Nephron (organoid): ENCODE measurements around the gene LAMA3.

ENCODE experiments used
- H3K27ac Mint-ChIP-seq, 3 experiments: 2 replicates each; pipeline ENCODE4 v1.8.0; 2020; ENCODE audit warnings: mixed read lengths in 3 of 3, mild to moderate bottlenecking in 2 of 3, moderate library complexity in 1 of 3
- H3K27me3 Mint-ChIP-seq: 2 replicates; pipeline ENCODE4 v1.8.0; 2021; ENCODE audit warnings: low read depth, mild to moderate bottlenecking, moderate library complexity, mixed read lengths
- H3K36me3 Mint-ChIP-seq: 2 replicates; pipeline ENCODE4 v1.8.0; 2020; ENCODE audit warnings: low read depth, mixed read lengths
- H3K4me1 Mint-ChIP-seq: 2 replicates; pipeline ENCODE4 v1.8.0; 2020; ENCODE audit warnings: mixed read lengths
- H3K4me3 Mint-ChIP-seq, 3 experiments: 2 replicates each; pipeline ENCODE4 v1.8.0; 2020; ENCODE audit warnings: mild to moderate bottlenecking in 3 of 3, mixed read lengths in 3 of 3, moderate library complexity in 2 of 3
- H3K9me3 Mint-ChIP-seq: 2 replicates; pipeline ENCODE4 v1.8.0; 2020; ENCODE audit warnings: mixed read lengths
- TF ChIP-seq, protein P1 (sequence below), 3 experiments: fragments of 200-600 bp; sonication (generic); IDR thresholded peaks; one replicate each; pipeline ENCODE4 v1.5.0; 2021; ENCODE audit warnings: antibody characterized with exemption in 3 of 3; ENCODE audit not compliant: unreplicated experiment in 3 of 3

Gene LAMA3

DNA sequence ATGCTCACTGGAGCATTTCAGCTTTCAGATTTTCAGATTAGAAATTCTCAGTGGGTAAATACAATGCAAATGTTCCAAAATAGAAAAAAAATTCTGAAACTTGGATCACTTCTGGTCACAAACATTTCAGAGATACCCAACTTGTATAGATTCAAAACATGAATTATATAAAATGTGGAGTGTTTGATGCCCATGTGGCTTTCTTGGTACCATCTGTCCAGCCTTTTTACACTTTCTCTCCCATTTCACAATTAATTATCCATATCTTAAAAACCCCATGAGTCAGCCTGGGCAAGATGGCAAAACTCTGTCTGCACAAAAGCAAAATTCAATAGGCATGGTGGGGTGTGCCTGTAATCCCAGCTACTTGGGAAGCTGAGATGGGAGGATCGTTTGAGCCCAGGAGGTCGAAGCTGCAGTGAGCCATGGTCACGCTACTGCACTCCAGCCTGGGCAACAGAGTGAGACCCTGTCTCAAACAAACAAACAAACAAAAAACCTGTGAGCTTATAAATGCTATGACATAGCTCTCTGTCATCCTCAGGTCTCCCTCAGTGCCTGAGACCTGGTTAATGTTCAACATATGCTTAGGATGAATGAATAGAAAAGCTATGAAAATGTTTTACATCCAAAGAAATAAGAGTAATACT is 179.0 kb downstream of the LAMA3 start:
- Mint-ChIP-seq H3K4me3 (no peak overlapping the region), H3K36me3 (no peaks in the 10 kb centered on the region), H3K9me3 (no peaks in the 10 kb centered on the region), H3K27me3 (peaks cover 20% of the 10 kb centered on the region), H3K27ac (no peak overlapping the region), H3K4me1 (peaks cover 12% of the 10 kb centered on the region)
- TF ChIP-seq, protein P1, sequence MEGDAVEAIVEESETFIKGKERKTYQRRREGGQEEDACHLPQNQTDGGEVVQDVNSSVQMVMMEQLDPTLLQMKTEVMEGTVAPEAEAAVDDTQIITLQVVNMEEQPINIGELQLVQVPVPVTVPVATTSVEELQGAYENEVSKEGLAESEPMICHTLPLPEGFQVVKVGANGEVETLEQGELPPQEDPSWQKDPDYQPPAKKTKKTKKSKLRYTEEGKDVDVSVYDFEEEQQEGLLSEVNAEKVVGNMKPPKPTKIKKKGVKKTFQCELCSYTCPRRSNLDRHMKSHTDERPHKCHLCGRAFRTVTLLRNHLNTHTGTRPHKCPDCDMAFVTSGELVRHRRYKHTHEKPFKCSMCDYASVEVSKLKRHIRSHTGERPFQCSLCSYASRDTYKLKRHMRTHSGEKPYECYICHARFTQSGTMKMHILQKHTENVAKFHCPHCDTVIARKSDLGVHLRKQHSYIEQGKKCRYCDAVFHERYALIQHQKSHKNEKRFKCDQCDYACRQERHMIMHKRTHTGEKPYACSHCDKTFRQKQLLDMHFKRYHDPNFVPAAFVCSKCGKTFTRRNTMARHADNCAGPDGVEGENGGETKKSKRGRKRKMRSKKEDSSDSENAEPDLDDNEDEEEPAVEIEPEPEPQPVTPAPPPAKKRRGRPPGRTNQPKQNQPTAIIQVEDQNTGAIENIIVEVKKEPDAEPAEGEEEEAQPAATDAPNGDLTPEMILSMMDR (IDR thresholded peaks at IDR 0.05; ENCODE audit: unreplicated experiment in 3 of 3): no peak

DNA sequence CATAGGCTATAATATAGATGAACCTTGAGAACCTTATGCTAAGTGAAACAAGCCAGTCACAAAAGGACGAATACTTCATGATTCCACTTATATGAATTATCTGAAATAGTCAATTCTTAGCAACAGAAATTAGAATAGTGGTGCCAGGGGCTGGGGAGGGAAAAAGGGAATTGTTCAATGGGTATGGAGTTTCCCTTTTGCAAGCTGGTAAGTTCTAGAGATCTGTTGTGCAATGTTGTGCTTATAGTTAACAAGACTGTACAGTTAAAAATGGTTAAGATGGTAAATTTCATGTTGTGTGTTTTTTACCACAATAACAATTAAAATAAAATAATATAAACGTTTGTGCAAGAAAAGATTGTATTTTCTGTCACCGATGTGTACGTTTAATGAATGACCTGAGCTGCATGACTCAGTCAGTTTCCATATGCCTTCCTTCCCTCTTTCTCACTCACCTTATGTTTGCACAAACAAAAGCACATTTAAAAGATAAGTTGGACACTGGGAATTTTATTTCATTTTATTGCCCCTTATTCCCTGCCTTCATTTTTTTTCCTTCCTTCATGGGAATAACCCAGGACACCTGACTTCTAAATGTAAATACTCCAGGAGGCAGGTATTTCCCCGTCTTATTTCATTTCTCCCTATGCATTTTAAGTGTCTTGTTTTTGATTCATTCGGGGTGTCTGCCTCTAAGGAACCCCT is 181.6 kb downstream of the LAMA3 start:
- no peaks in the 10 kb centered on the region for H3K9me3 Mint-ChIP-seq
- H3K27ac Mint-ChIP-seq: no peak overlapping the region

DNA sequence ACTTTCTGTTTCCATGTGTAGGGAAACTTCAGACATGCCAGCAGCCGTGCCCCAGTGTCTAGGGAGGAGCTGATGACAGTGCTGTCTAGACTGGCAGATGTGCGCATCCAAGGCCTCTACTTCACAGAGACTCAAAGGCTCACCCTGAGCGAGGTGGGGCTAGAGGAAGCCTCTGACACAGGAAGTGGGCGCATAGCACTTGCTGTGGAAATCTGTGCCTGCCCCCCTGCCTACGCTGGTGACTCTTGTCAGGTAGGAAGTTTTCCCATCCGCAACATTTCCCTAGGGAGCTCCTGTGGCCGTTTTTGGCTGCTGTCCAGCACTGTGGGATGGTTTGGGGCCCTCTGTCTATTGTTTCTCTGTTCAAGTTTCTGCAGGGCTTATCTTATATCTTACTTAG is 182.2 kb downstream of the LAMA3 start:
- Mint-ChIP-seq H3K27ac (no peak overlapping the region), H3K9me3 (no peaks in the 10 kb centered on the region)

More for the DNA sequence above, 181.6 kb downstream of the LAMA3 start:
- TF ChIP-seq, protein P1 (IDR thresholded peaks at IDR 0.05; ENCODE audit: unreplicated experiment in 3 of 3): no peak
- no peaks in the 10 kb centered on the region for H3K36me3 Mint-ChIP-seq
- no peak overlapping the region for H3K4me3 Mint-ChIP-seq
- H3K4me1 Mint-ChIP-seq: peaks cover 11% of the 10 kb centered on the region
- peaks cover 22% of the 10 kb centered on the region for H3K27me3 Mint-ChIP-seq

DNA sequence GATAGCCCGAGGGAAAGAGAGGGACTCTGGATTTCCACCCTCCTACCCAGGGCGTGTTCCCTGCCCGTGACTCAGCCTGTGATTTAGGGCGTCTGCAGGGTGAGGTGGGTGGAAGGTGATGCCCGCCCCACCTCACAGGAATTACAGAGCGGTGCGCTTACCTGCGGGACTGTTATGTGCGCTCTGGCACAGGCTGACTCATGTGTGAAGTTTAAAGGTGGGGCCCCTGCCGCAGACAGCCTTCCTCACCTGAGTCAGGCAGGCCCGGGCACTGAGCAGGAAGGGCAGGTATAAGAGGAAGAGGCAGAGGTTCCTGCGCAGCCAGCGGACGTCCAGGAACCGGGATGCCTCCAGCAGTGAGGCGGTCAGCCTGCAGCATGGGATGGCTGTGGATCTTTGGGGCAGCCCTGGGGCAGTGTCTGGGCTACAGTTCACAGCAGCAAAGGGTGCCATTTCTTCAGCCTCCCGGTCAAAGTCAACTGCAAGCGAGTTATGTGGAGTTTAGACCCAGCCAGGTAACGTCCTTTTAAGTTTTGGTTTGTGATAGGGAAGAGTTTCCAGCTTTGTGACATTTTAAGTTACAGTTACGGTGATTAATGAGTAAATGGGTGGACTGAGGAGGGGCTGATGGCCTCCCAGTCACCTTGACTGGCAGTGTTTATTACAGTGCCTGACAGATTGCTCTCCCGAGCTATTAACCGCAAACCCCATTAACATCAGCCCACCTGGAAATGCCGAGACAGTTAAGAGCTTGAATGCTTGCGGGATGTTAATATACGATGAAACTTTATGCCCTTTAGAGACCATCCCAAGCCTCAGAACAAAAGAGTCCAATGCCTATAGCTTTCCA is 183.7 kb downstream of the LAMA3 start:
- no peaks in the 10 kb centered on the region for H3K36me3 Mint-ChIP-seq
- TF ChIP-seq, protein P1 (IDR thresholded peaks at IDR 0.05; ENCODE audit: unreplicated experiment in 3 of 3): no peak
- H3K9me3 Mint-ChIP-seq: no peaks in the 10 kb centered on the region
- no peak overlapping the region for H3K4me3 Mint-ChIP-seq
- H3K27ac Mint-ChIP-seq: no peak overlapping the region
- peaks cover 23% of the 10 kb centered on the region for H3K27me3 Mint-ChIP-seq
- H3K4me1 Mint-ChIP-seq: peaks cover 19% of the 10 kb centered on the region

More for the DNA sequence above, 182.2 kb downstream of the LAMA3 start:
- H3K36me3 Mint-ChIP-seq: no peaks in the 10 kb centered on the region
- peaks cover 23% of the 10 kb centered on the region for H3K27me3 Mint-ChIP-seq
- H3K4me3 Mint-ChIP-seq: no peak overlapping the region
- TF ChIP-seq, protein P1 (IDR thresholded peaks at IDR 0.05; ENCODE audit: unreplicated experiment in 3 of 3): no peak
- peaks cover 13% of the 10 kb centered on the region for H3K4me1 Mint-ChIP-seq

DNA sequence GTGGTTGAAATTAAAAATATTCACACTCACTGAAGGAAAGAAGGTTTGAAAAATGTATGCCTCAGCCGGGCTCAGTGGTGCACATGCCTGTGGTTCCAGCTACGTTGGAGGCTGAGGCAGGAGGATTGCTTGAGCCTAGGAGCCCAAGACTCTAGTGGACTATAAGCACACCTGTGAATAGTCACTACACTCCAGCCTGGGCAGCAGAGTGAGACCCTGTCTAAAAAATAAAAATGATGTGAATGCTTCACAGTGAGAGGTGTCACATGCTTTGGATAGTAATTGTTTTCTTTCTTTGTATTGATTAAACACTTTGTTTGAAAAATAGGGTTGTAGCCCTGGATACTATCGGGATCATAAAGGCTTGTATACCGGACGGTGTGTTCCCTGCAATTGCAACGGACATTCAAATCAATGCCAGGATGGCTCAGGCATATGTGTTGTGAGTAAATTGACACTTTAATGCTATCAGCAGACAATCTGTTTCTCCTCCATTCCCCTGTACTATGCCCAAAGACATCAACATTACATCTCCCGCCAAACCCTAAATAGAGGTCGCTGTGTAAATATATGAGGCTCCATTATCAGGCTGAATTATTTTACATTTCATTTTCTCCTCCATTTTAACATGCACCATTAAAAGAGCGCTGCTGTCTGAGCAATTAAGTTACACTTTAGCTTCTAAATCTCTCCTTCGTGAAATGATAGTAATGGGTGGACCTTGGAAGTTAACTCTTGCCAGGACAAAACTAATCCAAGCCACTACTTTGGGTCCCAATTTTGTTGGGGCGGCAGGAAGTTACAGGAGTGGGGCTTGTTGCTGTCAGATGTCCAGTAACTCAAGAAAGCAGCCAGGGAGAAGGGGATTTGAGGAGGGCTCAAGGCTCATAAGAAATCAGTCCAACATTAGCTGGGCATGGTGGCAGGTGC is 187.0 kb downstream of the LAMA3 start:
- H3K4me1 Mint-ChIP-seq: peaks cover 19% of the 10 kb centered on the region
- H3K36me3 Mint-ChIP-seq: no peaks in the 10 kb centered on the region
- H3K4me3 Mint-ChIP-seq: no peak overlapping the region
- TF ChIP-seq, protein P1 (IDR thresholded peaks at IDR 0.05; ENCODE audit: unreplicated experiment in 3 of 3): no peak
- no peaks in the 10 kb centered on the region for H3K9me3 Mint-ChIP-seq
- peaks cover 29% of the 10 kb centered on the region for H3K27me3 Mint-ChIP-seq
- H3K27ac Mint-ChIP-seq: no peak overlapping the region
